RWPE2 (cell line): ENCODE results near the gene USP40.

ENCODE experiments used
- ATAC-seq: fragments of 200-7000 bp; cut with Tn5 transposase; 3 replicates; pipeline ENCODE4 v1.9.1; 2021; ENCODE audit warnings: low read depth
- DNase-seq: peaks from one replicate; pipeline ENCODE4 v3.0.0-alpha.2; 2020; ENCODE audit warnings: low spot score
- H3K27ac ChIP-seq: fragments of 450-650 bp; 2 replicates; pipeline ENCODE4 v1.5.1; 2017; ENCODE audit warnings: mild to moderate bottlenecking; ENCODE audit not compliant: poor library complexity, severe bottlenecking
- H3K27me3 ChIP-seq: fragments of 250-450 bp; sonication (Bioruptor Pico); 2 replicates; pipeline ENCODE4 v1.5.1; 2021; ENCODE audit warnings: mild to moderate bottlenecking, moderate library complexity; ENCODE audit not compliant: insufficient read depth, poor library complexity, severe bottlenecking
- H3K36me3 ChIP-seq: fragments of 250-450 bp; sonication (Bioruptor Pico); 2 replicates; pipeline ENCODE4 v1.5.1; 2020; ENCODE audit warnings: low read depth, mild to moderate bottlenecking, moderate library complexity
- H3K4me1 ChIP-seq: fragments of 250-450 bp; sonication (Bioruptor Pico); 2 replicates; pipeline ENCODE4 v1.5.1; 2021; ENCODE audit warnings: mild to moderate bottlenecking, moderate library complexity; ENCODE audit not compliant: insufficient read depth, poor library complexity, severe bottlenecking
- H3K4me3 ChIP-seq: fragments of 250-450 bp; sonication (Bioruptor Pico); 2 replicates; pipeline ENCODE4 v1.5.1; 2021; ENCODE audit warnings: mild to moderate bottlenecking, moderate library complexity; ENCODE audit not compliant: severe bottlenecking
- H3K9me3 ChIP-seq: fragments of 250-450 bp; sonication (Bioruptor Pico); 2 replicates; pipeline ENCODE4 v1.5.1; 2021; ENCODE audit warnings: mild to moderate bottlenecking, moderate library complexity; ENCODE audit not compliant: severe bottlenecking
- TF ChIP-seq, protein P1 (sequence below): fragments of 450-650 bp; IDR thresholded peaks from one replicate; pipeline ENCODE4 v1.5.1; 2017; ENCODE audit warnings: mild to moderate bottlenecking, moderate library complexity; ENCODE audit not compliant: poor library complexity, severe bottlenecking

The USP40 gene

DNA sequence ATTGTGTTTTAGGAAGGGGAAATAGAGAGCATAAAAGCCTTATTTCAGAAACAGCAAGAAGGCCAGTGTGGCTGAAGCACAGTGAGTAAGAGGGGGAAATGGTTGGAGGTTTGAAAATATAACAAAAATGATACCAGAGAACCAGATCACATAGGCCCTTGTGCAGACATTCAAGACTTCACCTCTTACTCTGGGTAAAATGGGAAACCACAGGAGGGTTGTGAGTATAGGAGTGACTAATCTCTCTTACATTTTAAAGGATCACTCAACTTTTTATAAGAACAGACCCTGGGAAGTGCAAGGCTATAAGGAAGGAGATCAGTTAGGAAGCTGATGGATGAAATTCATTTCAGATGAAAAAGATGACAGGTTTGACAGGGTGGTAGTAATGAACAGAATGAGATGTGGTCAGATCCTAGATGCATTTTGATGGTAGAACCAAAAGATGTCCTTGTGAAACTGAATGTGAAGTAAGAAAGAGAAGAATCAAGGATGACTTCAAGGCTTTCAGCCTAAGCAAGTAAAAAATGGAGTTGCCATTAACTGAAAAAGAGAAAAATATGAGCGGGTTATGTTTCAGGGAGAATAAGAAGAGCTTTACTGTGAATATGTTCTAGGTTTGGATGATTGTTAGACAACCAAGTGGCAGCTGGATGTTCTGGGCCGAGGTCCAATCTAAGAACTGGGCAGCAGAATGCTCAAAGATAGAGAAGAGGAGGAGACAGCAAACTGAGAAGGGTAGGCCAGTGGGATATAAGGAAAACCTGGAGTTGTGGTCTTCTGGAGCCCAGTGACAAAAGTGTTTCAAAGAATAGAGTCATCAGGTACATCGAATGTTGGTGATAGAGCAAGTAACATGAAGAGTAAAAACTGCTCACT, 65.1 kb downstream of the USP40 start:
- no peak overlapping the region for H3K4me3 ChIP-seq
- H3K4me1 ChIP-seq, result no peaks in the 10 kb centered on the region
- no peaks in the 10 kb centered on the region for H3K27me3 ChIP-seq
- ATAC-seq, result peak; percentile 29; the same call in 1 of the 3 replicates
- H3K36me3 ChIP-seq, result peaks cover 83% of the 10 kb centered on the region
- H3K9me3 ChIP-seq, result peaks cover 16% of the 10 kb centered on the region
- no peak for DNase-seq
- H3K27ac ChIP-seq, result no peak overlapping the region
- TF ChIP-seq, protein P1, sequence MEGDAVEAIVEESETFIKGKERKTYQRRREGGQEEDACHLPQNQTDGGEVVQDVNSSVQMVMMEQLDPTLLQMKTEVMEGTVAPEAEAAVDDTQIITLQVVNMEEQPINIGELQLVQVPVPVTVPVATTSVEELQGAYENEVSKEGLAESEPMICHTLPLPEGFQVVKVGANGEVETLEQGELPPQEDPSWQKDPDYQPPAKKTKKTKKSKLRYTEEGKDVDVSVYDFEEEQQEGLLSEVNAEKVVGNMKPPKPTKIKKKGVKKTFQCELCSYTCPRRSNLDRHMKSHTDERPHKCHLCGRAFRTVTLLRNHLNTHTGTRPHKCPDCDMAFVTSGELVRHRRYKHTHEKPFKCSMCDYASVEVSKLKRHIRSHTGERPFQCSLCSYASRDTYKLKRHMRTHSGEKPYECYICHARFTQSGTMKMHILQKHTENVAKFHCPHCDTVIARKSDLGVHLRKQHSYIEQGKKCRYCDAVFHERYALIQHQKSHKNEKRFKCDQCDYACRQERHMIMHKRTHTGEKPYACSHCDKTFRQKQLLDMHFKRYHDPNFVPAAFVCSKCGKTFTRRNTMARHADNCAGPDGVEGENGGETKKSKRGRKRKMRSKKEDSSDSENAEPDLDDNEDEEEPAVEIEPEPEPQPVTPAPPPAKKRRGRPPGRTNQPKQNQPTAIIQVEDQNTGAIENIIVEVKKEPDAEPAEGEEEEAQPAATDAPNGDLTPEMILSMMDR, result no peak

DNA sequence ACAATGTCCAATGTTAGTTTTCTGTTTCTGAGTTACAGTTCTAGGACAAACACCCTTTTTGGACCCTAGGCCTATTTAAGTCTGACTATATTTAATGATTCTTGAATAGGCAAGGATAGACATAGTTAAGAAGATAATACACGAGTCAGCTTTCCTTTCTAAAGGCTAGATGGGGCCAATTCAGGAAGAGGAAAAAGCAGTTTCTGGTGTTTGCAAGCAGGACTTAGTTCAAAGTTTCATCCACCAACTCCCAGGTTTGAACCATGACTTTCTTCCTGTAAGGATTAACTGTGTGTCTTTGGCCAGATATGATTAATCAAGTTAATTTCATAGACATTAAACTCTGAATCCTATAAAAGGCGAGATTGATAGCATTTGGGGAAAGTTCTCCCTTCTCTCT, 66.7 kb downstream of the USP40 start:
- TF ChIP-seq, protein P1, result no peak
- ATAC-seq, result no peak

DNA sequence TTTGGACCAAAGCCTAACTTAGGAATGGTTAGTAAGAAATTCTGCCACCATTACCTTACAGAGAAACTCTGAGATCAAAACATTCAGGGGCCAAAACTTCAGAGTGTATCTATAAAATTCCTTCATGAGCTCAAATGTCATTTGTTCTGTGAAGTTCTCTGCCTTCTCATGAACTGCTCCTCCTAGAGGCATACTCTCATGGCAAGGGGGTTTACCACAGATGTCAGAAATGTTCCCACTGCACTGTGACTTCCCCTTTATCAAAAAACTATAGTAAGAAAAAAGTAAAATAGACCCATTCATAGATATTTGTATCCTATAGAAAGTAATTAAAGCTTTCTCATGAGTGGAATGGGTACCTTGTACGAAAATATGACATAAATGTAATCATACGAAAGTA, 68.5 kb downstream of the USP40 start:
- ATAC-seq (no peak), DNase-seq (no peak)
- H3K9me3 ChIP-seq, result peaks cover 2% of the 10 kb centered on the region
- peaks cover 9% of the 10 kb centered on the region for H3K4me1 ChIP-seq
- TF ChIP-seq, protein P1, result no peak
- no peak overlapping the region for H3K27ac ChIP-seq
- peaks cover 66% of the 10 kb centered on the region for H3K36me3 ChIP-seq
- H3K4me3 ChIP-seq, result no peak overlapping the region
- H3K27me3 ChIP-seq, result no peaks in the 10 kb centered on the region

More for the DNA sequence above, 66.7 kb downstream of the USP40 start:
- Histone ChIP-seq H3K27ac (no peak overlapping the region), H3K36me3 (peaks cover 79% of the 10 kb centered on the region), H3K27me3 (no peaks in the 10 kb centered on the region), H3K4me1 (no peaks in the 10 kb centered on the region), H3K4me3 (no peak overlapping the region), H3K9me3 (peaks cover 16% of the 10 kb centered on the region)
- no peak for DNase-seq

DNA sequence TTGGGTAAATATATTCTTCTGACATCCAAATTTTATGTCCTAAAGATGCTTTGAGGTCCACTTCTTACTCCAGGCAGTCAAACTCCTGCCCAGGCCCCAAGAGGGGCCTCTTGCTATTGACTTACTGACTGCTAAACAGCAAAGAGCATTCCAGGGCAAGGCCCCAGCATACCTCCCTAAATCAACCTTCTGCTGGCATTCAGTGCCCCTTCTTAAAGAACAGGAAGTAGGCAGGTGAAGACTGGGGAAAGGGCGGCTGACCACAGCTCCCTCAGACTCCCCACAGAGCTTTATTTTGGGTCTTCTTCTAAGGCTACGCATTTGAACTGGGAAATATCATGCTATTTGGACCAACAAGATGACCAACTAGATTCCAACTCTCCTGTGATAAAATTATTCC, 68.9 kb downstream of the USP40 start:
- no peak overlapping the region for H3K27ac ChIP-seq
- H3K27me3 ChIP-seq, result no peaks in the 10 kb centered on the region
- DNase-seq (no peak), ATAC-seq (no peak)
- H3K4me1 ChIP-seq, result peaks cover 13% of the 10 kb centered on the region
- TF ChIP-seq, protein P1, result no peak
- no peak overlapping the region for H3K4me3 ChIP-seq
- H3K9me3 ChIP-seq, result no peaks in the 10 kb centered on the region
- peaks cover 64% of the 10 kb centered on the region for H3K36me3 ChIP-seq
